Glomerular endothelial cell (primary cell): ENCODE data around the gene RPN2. TPM values are rescaled to one million over a fixed set of nuclear protein-coding genes. Genes with fewer than 3 reads are reported as not detected.

Experiments
- DNase-seq: peaks from one replicate; pipeline ENCODE4 v3.0.0-alpha.2; 2011; ENCODE audit warnings: low read depth, low spot score; ENCODE audit errors: extremely low read depth
- total RNA-seq: library from RNA; depleted of rRNA; stranded (reverse); fragments of >200 nt; gene quantifications from 2 replicates; pipeline ENCODE4 v1.2.3, GENCODE V29; 2015

RPN2 gene
- total RNA-seq, 1 donor from 2014 or later: 299 TPM

DNA sequence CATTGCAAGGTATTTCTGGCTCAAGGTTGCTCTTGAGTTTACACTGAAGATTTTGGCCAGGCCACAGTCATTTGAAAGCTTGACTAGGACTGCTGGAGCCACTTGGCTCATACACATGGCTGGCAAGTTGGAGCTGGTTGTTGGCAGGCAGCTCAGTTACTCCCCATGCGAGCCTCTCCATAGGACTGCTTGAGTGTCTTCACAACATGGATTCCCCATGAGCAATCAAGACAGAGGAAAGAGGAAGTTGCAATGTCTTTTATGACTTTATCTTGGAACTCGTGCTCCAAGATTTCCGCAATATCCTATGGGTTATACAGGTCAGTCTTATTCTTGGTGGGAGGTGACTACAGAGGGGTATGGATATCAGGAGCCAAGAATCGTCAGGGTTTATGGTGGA is 109.0 kb downstream of the RPN2 start:
- DNase-seq: no peak

DNA sequence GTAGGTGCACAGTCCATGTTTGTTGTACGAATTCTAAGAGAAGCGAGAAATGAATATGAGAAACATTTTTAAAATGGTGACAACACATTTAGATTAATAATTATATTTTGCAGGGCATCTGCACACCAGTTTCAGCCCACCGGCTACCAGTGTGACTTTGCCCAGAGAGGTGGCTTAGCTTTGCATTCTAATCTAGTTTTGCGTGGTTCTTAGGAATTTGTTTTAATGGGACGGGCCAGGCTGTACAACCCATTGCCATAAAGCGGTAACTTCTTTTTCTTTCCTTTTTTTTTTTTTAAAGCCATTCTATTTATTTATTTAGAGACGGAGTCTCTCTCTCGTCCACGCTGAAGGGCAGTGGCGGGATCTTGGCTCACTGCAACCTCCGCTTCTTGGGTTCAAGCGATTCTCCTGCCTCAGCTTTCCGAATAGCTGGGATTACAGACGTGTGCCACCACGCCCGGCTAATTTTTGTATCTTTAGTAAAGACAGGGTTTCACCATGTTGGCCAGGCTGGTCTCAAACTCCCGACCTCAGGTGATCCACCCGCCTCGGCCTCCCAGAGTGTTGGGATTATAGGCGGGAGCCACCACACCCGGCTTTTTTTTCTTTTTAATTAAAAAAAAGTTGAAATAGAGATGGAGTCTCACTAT is 111.2 kb downstream of the RPN2 start:
- no peak for DNase-seq

Other genes with a start within 250 kb of the RPN2 start
- gene SAMHD1, start 227.6 kb upstream of the RPN2 start, total RNA-seq: 45.5 and 95.0 TPM in 2 replicates
- 3.8 and 4.3 TPM in 2 replicates for gene RBL1, start 83.3 kb upstream of the RPN2 start, total RNA-seq
- 3.2 and 3.5 TPM in 2 replicates for gene MROH8, start 218 bp downstream of the RPN2 start, total RNA-seq
- not detected in 2 replicates for gene GHRH, start 82.5 kb downstream of the RPN2 start, total RNA-seq
- gene MANBAL, start 110.3 kb downstream of the RPN2 start, total RNA-seq: 26.4 and 32.4 TPM in 2 replicates
- 20.6 and 20.7 TPM in 2 replicates for gene SRC, start 166.8 kb downstream of the RPN2 start, total RNA-seq